Measurements from ENCODE around the gene LCT. TPM values are rescaled to one million over a fixed set of nuclear protein-coding genes. Genes with fewer than 3 reads are reported as not detected.

LCT gene
- total and polyA plus RNA-seq, 2 of the 13 experiments (the other 11 are each of a cell fraction or from before 2014, with no cell fraction given), result not detected

- TF ChIP-seq KLF13 (CRISPR knock-in tag; IDR thresholded peaks at IDR 0.05) (no peak), SRF (IDR thresholded peaks at IDR 0.05; ENCODE audit: low read depth, low read length) (no peak), TMF1 (CRISPR knock-in tag; IDR thresholded peaks at IDR 0.05; ENCODE audit: low read depth) (peak; percentile 98), FOXP1 (IDR thresholded peaks at IDR 0.05) (no peak), FOXP1 (CRISPR knock-in tag; IDR thresholded peaks at IDR 0.05) (no peak), ZNF512B (CRISPR knock-in tag; IDR thresholded peaks at IDR 0.05; ENCODE audit: borderline replicate concordance) (no peak), ZFP91 (CRISPR knock-in tag; IDR thresholded peaks at IDR 0.05; ENCODE audit: borderline replicate concordance) (peak; percentile 46), ZNF263 (CRISPR knock-in tag; IDR thresholded peaks at IDR 0.05) (peak; percentile 63; the same call in 1 of the 2 replicates), RELA (CRISPR knock-in tag; IDR thresholded peaks at IDR 0.05) (no peak), SOX5 (CRISPR knock-in tag; IDR thresholded peaks at IDR 0.05; ENCODE audit: borderline replicate concordance) (peak; percentile 25; the same call in 1 of the 2 replicates), SMYD3 (CRISPR knock-in tag; IDR thresholded peaks at IDR 0.05) (peak; percentile 89), GMEB1 (CRISPR knock-in tag; IDR thresholded peaks at IDR 0.05; ENCODE audit: borderline replicate concordance) (peak; percentile 53), FOSL1 (CRISPR knock-in tag; IDR thresholded peaks at IDR 0.05; ENCODE audit: borderline replicate concordance) (no peak), DPF2 (CRISPR knock-in tag; IDR thresholded peaks at IDR 0.05; ENCODE audit: borderline replicate concordance, low read depth) (no peak), ZBTB14 (CRISPR knock-in tag; IDR thresholded peaks at IDR 0.05) (0 out of 2 replicates have a peak, but pooled peaks have one; percentile 45), SMARCE1 (IDR thresholded peaks at IDR 0.05; ENCODE audit: borderline replicate concordance) (no peak), SNAPC5 (CRISPR knock-in tag; IDR thresholded peaks at IDR 0.05; ENCODE audit: borderline replicate concordance) (peak; percentile 76; the same call in 1 of the 2 replicates), RFXAP (CRISPR knock-in tag; IDR thresholded peaks at IDR 0.05; ENCODE audit: borderline replicate concordance) (no peak), ZNF501 (CRISPR knock-in tag; IDR thresholded peaks at IDR 0.05) (no peak)
- TF ChIP-seq, protein P1, sequence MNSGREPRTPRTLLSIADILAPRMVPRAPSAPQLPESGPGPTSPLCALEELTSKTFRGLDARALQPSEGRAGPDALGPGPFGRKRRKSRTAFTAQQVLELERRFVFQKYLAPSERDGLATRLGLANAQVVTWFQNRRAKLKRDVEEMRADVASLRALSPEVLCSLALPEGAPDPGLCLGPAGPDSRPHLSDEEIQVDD (CRISPR knock-in tag; IDR thresholded peaks at IDR 0.05; ENCODE audit: borderline replicate concordance), result peak; percentile 52; the same call in 1 of the 2 replicates
- TF ChIP-seq, protein P2, sequence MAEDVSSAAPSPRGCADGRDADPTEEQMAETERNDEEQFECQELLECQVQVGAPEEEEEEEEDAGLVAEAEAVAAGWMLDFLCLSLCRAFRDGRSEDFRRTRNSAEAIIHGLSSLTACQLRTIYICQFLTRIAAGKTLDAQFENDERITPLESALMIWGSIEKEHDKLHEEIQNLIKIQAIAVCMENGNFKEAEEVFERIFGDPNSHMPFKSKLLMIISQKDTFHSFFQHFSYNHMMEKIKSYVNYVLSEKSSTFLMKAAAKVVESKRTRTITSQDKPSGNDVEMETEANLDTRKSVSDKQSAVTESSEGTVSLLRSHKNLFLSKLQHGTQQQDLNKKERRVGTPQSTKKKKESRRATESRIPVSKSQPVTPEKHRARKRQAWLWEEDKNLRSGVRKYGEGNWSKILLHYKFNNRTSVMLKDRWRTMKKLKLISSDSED (CRISPR knock-in tag; IDR thresholded peaks at IDR 0.05), result no peak
Measured at GRCh38 chr2:135876066-135876711, 39.2 kb upstream of the LCT start, which contains the start of gene MCM6 (continued).

All from HepG2 (cell line).